Smooth muscle cell (in vitro differentiated cells): ENCODE measurements around the gene GNB1L. TPM values are rescaled to one million over a fixed set of nuclear protein-coding genes. Genes with fewer than 3 reads are reported as not detected.
"Not testable (repeated sequence)": the region's sequence is repeated elsewhere in the genome, so short reads cannot be mapped to it uniquely, and the experiment has no call there.

Experiments used
- DNase-seq: peaks from one replicate; lab custom pipeline; 2025; ENCODE audit not compliant: unreplicated experiment; lab: John Stamatoyannopoulos, UW
- H2AFZ ChIP-seq: fragments of 200-600 bp; sonication (generic); 2 replicates; pipeline ENCODE4 v1.6.0; 2016; ENCODE audit warnings: antibody characterized with exemption, low read depth, mild to moderate bottlenecking
- H3F3A ChIP-seq: fragments of 200-600 bp; sonication (generic); 2 replicates; pipeline ENCODE4 v1.6.0; 2017; ENCODE audit warnings: antibody characterized with exemption, low read depth
- H3K27ac ChIP-seq: fragments of 200-600 bp; sonication (generic); 2 replicates; pipeline ENCODE4 v1.5.1; 2016; ENCODE audit warnings: low read depth, mild to moderate bottlenecking
- H3K27me3 ChIP-seq: fragments of 200-600 bp; sonication (generic); 2 replicates; pipeline ENCODE4 v1.6.1; 2016; ENCODE audit warnings: low read depth, mild to moderate bottlenecking
- H3K36me3 ChIP-seq: fragments of 200-600 bp; sonication (generic); 2 replicates; pipeline ENCODE4 v1.5.1; 2016; ENCODE audit warnings: low read depth
- H3K4me1 ChIP-seq: fragments of 200-600 bp; sonication (generic); 2 replicates; pipeline ENCODE4 v1.5.1; 2016; ENCODE audit warnings: low read depth
- H3K4me2 ChIP-seq: fragments of 200-600 bp; sonication (generic); 2 replicates; pipeline ENCODE4 v1.6.0; 2016; ENCODE audit warnings: mild to moderate bottlenecking
- H3K4me3 ChIP-seq: fragments of 200-600 bp; sonication (generic); 2 replicates; pipeline ENCODE4 v1.5.1; 2016; ENCODE audit warnings: mild to moderate bottlenecking
- H3K79me2 ChIP-seq: fragments of 200-600 bp; sonication (generic); 2 replicates; pipeline ENCODE4 v1.6.0; 2016; ENCODE audit warnings: low read depth, mild to moderate bottlenecking
- H3K9ac ChIP-seq: fragments of 200-600 bp; sonication (generic); 2 replicates; pipeline ENCODE4 v1.6.0; 2016; ENCODE audit warnings: low read depth
- H3K9me3 ChIP-seq: fragments of 200-600 bp; sonication (generic); replicated peaks from 2 replicates; pipeline ENCODE4 v1.5.1; 2016; ENCODE audit warnings: low read depth
- H4K20me1 ChIP-seq: fragments of 200-600 bp; sonication (generic); 2 replicates; pipeline ENCODE4 v1.6.0; 2016; ENCODE audit warnings: low read depth
- CTCF ChIP-seq: fragments of 200-600 bp; sonication (generic); IDR thresholded peaks from 2 replicates; pipeline ENCODE4 v1.5.1; 2017; ENCODE audit warnings: borderline replicate concordance, mild to moderate bottlenecking, antibody characterized with exemption; ENCODE audit not compliant: insufficient read depth, poor library complexity, severe bottlenecking
- WGBS: methylation state at CpG from one replicate; pipeline ENCODE4 v1.1.7; 2016; ENCODE audit warnings: low lambda C conversion rate; 5-methylcytosine and 5-hydroxymethylcytosine counted together
- polyA plus RNA-seq: library from polyadenylated mRNA; unstranded; fragments of >200 nt; fragmentation: Nextera tagmentation; extraction: Ambion mirVana; gene quantifications from 2 replicates; pipeline ENCODE4 v1.2.1, GENCODE V29; 2016
- total RNA-seq: library from RNA; depleted of rRNA; stranded (reverse); fragments of >200 nt; gene quantifications from 2 replicates; pipeline ENCODE4 v1.2.3, GENCODE V29; 2014

GNB1L gene
- total and polyA plus RNA-seq, 2 experiments from 2014 or later, result 4.1 to 7.4 TPM

- H3K4me2 ChIP-seq, result no peak overlapping the region
- TF ChIP-seq CTCF, result no peak
- H3K27ac ChIP-seq, result no peak overlapping the region
- no peak for DNase-seq
- no peaks in the 10 kb centered on the region for H3K36me3 ChIP-seq
- no peaks in the 10 kb centered on the region for H3K4me1 ChIP-seq
- no peaks in the 10 kb centered on the region for H3K79me2 ChIP-seq
- no peak overlapping the region for H2AFZ ChIP-seq
- no peaks in the 10 kb centered on the region for H3K9me3 ChIP-seq
- no peaks in the 10 kb centered on the region for H3K27me3 ChIP-seq
- no peak overlapping the region for H3K9ac ChIP-seq
- H4K20me1 ChIP-seq, result peaks cover 7% of the 10 kb centered on the region
- H3F3A ChIP-seq, result no peaks in the 10 kb centered on the region
- 92% methylated on average over 7 of the region's 7 CpGs for WGBS
- no peak overlapping the region for H3K4me3 ChIP-seq
Observed at GRCh38 chr22:19832476-19833108, 22.1 kb downstream of the GNB1L start.

- H3K27ac ChIP-seq, result not testable (repeated sequence)
- WGBS, result 99% methylated on average over 3 of the region's 3 CpGs
Observed at GRCh38 chr22:19831979-19832378, 22.7 kb downstream of the GNB1L start.

GRCh38 chr22:19831016-19831415 lies 23.7 kb downstream of the GNB1L start:
- H3K27ac ChIP-seq, result no peak overlapping the region
- H2AFZ ChIP-seq, result no peak overlapping the region
- no peaks in the 10 kb centered on the region for H3K4me1 ChIP-seq
- H3K4me2 ChIP-seq, result no peak overlapping the region
- peaks cover 7% of the 10 kb centered on the region for H4K20me1 ChIP-seq
- H3K9ac ChIP-seq, result no peak overlapping the region
- H3K27me3 ChIP-seq, result no peaks in the 10 kb centered on the region
- no peak overlapping the region for H3K4me3 ChIP-seq
- H3F3A ChIP-seq, result no peaks in the 10 kb centered on the region
- DNase-seq, result no peak
- H3K36me3 ChIP-seq, result no peaks in the 10 kb centered on the region
- WGBS, result 96% methylated on average over 6 of the region's 6 CpGs
- no peaks in the 10 kb centered on the region for H3K9me3 ChIP-seq
- H3K79me2 ChIP-seq, result no peaks in the 10 kb centered on the region
- TF ChIP-seq CTCF, result no peak

More at GRCh38 chr22:19831979-19832378, 22.7 kb downstream of the GNB1L start:
- not testable (repeated sequence) for H3K27me3 ChIP-seq, H3K4me1 ChIP-seq, DNase-seq, H3K9ac ChIP-seq, H3K4me3 ChIP-seq, H3F3A ChIP-seq, H2AFZ ChIP-seq, H3K4me2 ChIP-seq, H4K20me1 ChIP-seq, H3K36me3 ChIP-seq, H3K9me3 ChIP-seq, H3K79me2 ChIP-seq

- H3K27me3 ChIP-seq, result no peaks in the 10 kb centered on the region
- no peaks in the 10 kb centered on the region for H3K4me1 ChIP-seq
- no peaks in the 10 kb centered on the region for H3F3A ChIP-seq
- no peaks in the 10 kb centered on the region for H3K9me3 ChIP-seq
- 93% methylated on average over 2 of the region's 2 CpGs for WGBS
- no peak for DNase-seq
- no peak overlapping the region for H3K27ac ChIP-seq
- no peaks in the 10 kb centered on the region for H3K36me3 ChIP-seq
- H3K4me2 ChIP-seq, result no peak overlapping the region
- no peak overlapping the region for H3K9ac ChIP-seq
- H4K20me1 ChIP-seq, result peaks cover 20% of the 10 kb centered on the region
- H3K79me2 ChIP-seq, result no peaks in the 10 kb centered on the region
- no peak for TF ChIP-seq CTCF
- no peak overlapping the region for H3K4me3 ChIP-seq
- no peak overlapping the region for H2AFZ ChIP-seq
Observed at GRCh38 chr22:19828035-19828401, 26.7 kb downstream of the GNB1L start.
